RWPE1 (cell line): ENCODE results near the gene CGB1.
"Not testable (repeated sequence)": the region's sequence is repeated elsewhere in the genome, so short reads cannot be mapped to it uniquely, and the experiment has no call there.

Source experiments
- CTCF ChIA-PET: fragments of 350-600 bp; sonication (Branson Sonifier 250); formaldehyde crosslinking; extraction: SDS; loops from one replicate; lab custom pipeline; 2021; lab: Yijun Ruan, JAX
- POLR2A ChIA-PET: fragments of 400-600 bp; formaldehyde crosslinking; extraction: SDS; loops from one replicate; lab custom pipeline; 2020; ENCODE audit warnings: antibody characterized with exemption; ENCODE audit not compliant: low non-redundant PET; lab: Yijun Ruan, JAX
- DNase-seq: peaks from one replicate; pipeline ENCODE4 v3.0.0; 2012; ENCODE audit warnings: low spot score
- H3K27ac ChIP-seq: fragments of 450-650 bp; 2 replicates; pipeline ENCODE4 v1.5.1; 2017
- TF ChIP-seq, protein P1 (sequence below): fragments of 450-650 bp; conservative IDR thresholded peaks from 2 replicates; pipeline ENCODE4 v1.5.1; 2017; ENCODE audit warnings: low read depth, mild to moderate bottlenecking

CGB1 gene

DNA sequence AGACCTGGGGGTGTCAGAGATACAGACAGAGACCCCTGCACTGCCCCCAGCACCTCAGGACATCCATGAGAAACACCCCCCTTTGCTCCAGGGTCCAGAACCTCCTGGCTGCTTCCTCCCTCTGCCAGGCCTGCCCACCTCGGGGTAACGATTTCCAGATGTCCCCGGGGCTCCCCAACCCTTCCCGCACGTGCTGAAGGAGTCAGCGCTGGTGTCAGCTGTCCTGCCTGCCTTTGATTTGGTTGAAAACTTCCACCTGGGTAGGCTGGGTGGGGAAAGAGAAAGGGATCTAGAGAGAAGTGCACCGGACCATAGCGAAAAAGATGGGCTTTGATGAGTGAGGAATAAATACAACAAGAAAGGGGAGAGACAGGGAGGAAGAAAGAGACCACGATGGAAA is 22.4 kb upstream of the CGB1 start:
- CTCF ChIA-PET: interaction anchor here (0.8 kb wide), 1 partner anchor 14 kb away, joined by 3 read pairs; the partner anchor contains the start of gene KCNA7
- DNase-seq: no peak
- TF ChIP-seq, protein P1, sequence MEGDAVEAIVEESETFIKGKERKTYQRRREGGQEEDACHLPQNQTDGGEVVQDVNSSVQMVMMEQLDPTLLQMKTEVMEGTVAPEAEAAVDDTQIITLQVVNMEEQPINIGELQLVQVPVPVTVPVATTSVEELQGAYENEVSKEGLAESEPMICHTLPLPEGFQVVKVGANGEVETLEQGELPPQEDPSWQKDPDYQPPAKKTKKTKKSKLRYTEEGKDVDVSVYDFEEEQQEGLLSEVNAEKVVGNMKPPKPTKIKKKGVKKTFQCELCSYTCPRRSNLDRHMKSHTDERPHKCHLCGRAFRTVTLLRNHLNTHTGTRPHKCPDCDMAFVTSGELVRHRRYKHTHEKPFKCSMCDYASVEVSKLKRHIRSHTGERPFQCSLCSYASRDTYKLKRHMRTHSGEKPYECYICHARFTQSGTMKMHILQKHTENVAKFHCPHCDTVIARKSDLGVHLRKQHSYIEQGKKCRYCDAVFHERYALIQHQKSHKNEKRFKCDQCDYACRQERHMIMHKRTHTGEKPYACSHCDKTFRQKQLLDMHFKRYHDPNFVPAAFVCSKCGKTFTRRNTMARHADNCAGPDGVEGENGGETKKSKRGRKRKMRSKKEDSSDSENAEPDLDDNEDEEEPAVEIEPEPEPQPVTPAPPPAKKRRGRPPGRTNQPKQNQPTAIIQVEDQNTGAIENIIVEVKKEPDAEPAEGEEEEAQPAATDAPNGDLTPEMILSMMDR: no peak
- POLR2A ChIA-PET: no interaction called here
- peak overlapping the region; percentile 28; the same call in 1 of the 2 replicates for H3K27ac ChIP-seq

DNA sequence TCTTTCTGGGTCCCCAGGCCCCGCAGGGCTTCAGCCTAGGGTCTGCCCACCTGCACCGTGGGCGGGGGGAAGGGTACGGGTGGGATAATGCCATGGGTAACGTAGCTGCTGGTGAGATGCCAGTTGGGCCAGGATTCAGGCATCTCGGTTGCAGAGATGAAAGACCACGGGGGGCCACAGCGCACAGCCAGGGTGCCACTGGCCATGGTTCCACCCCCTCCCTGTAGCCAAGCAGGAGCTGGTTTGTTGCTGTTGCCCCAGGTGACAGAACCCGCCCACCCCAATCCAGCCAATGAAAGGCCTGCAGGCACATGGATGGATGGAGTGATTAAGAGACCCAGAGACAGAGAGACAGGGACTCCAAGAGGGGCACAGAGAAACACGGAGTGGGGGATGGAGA is 21.9 kb upstream of the CGB1 start:
- POLR2A ChIA-PET: interaction anchor here (0.7 kb wide), 1 partner anchor 12 kb away, joined by 4 read pairs; no protein-coding TSS in a partner anchor
- H3K27ac ChIP-seq: no peak overlapping the region
- DNase-seq: no peak
- CTCF ChIA-PET: interaction anchor here (0.6 to 0.8 kb wide), 2 partner anchors 14 to 51 kb away, joined by 3 to 4 read pairs; partner anchors contain the start of gene KCNA7
- TF ChIP-seq, protein P1: no peak

DNA sequence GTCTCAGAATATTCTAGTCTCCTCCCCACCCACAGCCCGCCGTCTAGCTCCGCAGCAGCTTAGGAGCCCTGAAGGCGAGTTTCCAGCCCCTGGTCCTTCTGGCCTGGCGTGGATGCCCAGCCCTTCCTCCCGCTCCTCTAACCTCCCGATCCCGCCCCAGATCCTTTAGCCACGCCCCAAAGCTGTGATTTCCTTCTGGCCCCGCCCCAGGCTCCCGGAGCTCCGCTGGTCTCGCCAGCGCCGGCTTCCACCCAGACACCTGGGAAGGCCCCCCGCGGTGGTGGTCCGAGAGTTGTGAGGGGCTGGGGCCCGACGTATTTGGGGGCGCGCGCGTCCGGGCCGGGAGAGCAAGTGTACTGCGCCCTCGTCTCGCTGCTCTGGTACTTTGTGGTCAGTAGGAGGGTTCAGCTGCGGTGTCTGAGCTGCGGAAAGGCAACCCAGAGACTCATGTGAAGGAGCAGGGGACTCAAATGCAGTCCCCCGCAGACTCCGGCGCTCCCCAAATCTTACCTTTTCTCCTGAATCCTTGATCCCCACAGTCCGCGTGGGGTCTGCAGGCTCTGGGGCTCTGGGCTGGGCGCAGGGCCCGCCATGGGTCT is 21.0 kb upstream of the CGB1 start, which contains the start of gene CGB7:
Gene CGB7, minus strand, starts transcription at position 114 of the 599 bp plus-strand sequence. CDS start 2,374 bp downstream, outside the sequence.
- ChIA-PET CTCF (interaction anchor here (0.6 kb wide), 1 partner anchor 50 kb away, joined by 4 read pairs; no protein-coding TSS in a partner anchor), POLR2A (interaction anchor here (0.5 to 0.6 kb wide), 3 partner anchors 64 to 292 kb away, joined by 3 to 11 read pairs (median 7); partner anchors contain the start of gene RUVBL2)
- TF ChIP-seq, protein P1: no peak
- peak within 1 kb of the TSS; percentile 78 for H3K27ac ChIP-seq
- peak; percentile 83 for DNase-seq

DNA sequence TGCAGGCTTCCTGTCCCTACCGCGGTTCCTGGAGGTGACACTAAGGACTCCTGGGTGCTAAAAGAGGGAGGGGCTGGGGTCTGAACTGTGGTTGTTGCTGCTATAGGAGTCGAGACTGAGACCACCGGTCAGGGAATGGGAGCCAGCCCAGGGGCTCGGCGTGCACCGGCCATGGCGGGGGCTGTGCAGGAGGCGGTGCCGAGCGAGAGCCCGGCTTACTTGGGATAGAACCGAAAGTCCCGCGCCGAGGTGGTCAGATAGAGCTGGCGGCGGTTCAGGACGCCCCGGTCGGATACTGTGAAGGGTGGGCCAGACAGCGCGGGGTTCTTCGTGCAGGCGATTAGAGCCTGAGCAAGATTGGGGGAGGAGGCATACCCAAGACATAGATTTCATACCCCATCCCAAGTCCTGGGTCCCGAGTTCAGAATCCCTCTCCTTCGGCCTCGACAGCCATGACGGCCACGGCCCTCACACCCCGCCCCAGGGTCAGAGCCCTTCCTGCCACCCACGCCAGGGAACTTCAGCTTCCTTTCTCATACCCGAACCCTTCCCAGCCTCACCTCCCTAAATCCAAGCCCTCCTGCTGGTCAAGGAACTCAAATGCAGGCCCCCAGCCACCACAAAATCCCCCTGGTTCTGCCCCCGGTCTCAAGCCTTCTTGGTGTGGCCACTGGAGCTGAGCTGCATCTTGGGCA is 20.4 kb upstream of the CGB1 start:
- H3K27ac ChIP-seq: peak overlapping the region; percentile 78
- ChIA-PET POLR2A (interaction anchor here (0.6 kb wide), 2 partner anchors 63 to 196 kb away, joined by 3 to 11 read pairs; partner anchors contain the start of gene RUVBL2), CTCF (interaction anchor here (0.8 kb wide), 1 partner anchor 64 kb away, joined by 4 read pairs; the partner anchor contains the start of gene GYS1)
- DNase-seq: not testable (repeated sequence)

DNA sequence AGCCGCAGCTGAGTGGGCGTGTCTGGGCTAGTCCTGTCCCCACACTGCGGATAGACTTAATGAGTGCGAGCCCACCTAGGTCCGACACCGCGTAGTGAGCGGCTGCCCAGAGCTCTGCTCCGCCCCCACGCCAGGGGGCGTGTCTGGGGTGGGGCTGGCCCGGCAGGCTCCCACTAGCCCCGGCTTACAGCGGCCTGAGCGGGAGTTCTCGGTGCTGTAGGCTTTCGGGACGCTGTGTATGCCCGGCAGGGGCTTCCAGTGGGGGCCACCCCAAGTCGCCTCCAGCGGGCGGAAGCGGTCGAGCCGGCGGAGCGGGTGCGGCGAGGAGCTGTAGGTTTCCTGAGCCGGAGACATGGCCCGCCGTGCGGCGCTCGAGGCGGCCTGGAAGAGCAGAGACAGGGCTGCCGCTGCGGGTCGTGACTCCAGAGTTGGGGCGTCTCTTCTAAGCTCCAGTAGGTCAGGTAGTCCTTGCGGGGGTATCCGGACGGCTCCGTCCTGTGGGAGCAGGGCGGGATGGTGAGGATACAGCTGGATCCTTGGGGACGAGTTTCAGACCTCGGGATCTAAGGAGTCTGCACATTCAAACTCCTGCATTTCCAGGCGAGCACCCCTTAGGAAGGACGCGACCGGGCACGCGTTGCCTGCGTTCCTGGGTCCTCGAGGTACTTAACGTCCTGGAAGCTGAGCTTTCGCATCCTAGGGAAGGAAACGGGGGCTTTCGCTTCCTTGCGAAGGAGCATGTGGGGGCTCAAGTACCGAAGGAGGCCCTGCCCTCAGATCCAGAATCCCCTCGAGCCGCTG is 19.6 kb upstream of the CGB1 start:
- POLR2A ChIA-PET: interaction anchor here (1.1 kb wide), 1 partner anchor 9 kb away, joined by 3 read pairs; no protein-coding TSS in a partner anchor
- TF ChIP-seq, protein P1: peak; percentile 24; the same call in 1 of the 2 replicates
- DNase-seq: peak; percentile 82
- H3K27ac ChIP-seq: peak overlapping the region; percentile 78
- CTCF ChIA-PET: interaction anchor here (0.8 kb wide), 1 partner anchor 63 kb away, joined by 4 read pairs; the partner anchor contains the start of gene GYS1

DNA sequence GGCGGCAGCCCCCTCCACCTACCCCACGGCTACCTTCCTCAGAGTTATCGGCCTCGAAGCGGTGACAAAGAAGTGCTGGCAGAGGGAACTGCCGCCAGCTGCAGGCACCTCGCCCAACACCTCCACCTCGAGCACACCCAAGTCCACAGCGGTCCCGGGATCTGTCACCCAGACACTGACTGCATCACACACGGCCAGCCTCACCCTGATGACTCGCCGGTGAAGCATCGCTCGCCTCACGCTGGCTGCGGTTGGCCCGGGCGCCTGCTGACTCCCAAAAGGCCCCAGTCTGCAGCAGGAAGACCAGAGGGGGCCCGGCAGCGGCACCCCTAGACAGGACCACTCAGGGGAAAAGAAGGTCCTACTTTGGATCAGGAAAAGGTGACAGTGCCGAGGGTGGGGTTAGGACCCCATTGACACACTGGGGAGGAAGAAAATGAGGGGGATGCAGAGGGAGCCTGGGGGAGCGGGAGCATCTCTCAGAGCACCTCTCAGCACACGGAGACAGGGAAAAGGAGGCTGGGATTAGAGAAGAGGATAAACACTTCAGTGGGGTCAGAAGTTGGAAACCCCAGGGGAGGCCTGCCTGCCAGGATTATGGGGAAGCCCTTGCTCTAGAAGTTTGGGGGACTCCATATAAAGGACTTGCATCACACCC is 13.8 kb upstream of the CGB1 start:
- POLR2A ChIA-PET, CTCF ChIA-PET: not testable (repeated sequence)
- peak overlapping the region; percentile 71 for H3K27ac ChIP-seq
- DNase-seq: peak; percentile 77

DNA sequence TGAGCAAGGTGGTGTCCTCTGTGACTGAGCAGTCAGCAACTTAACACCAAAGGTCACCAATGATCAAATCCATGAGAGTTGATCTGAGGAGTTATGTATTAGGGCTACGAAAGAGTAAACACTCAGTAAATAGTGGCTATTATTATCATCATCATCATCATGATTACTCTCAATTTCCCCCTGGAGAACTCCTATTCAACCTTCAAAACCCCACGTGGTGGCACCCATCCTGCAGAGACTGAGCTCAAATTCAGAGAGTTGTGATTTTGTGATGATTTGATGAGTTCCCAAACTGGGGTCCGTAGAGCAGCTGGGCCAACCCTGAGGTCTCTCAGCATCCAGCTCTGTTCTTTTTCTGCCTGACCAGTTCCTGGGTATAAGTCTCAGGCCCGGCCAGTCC is 13.1 kb upstream of the CGB1 start:
- POLR2A ChIA-PET, CTCF ChIA-PET, DNase-seq: not testable (repeated sequence)
- H3K27ac ChIP-seq: peak overlapping the region; percentile 71

DNA sequence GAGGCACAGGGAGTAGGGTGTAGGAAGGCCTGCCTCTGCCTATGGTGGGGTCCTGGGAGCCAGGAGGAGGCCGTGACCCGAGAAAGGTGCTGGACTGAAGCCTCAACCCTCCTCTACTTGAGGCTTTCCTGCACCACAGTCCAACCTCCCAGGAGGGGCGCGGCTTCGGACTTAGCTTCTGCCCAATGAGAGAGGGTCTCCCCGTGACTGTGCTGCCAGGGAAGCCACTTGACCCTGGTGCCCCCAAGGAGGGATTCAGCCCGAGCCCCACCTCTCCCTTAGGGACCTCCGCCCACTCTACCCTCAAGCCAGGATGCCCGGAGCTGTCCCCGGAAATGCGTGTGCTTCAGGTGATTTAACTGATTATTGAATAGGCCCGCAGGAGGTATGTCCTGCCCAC is 12.3 kb upstream of the CGB1 start, which contains the start of gene CGB8:
Gene CGB8, minus strand, starts transcription at position 101 of the 400 bp plus-strand sequence. CDS start 372 bp downstream, outside the sequence.
- CTCF ChIA-PET, DNase-seq, POLR2A ChIA-PET: not testable (repeated sequence)
- H3K27ac ChIP-seq: peak within 1 kb of the TSS; percentile 71

DNA sequence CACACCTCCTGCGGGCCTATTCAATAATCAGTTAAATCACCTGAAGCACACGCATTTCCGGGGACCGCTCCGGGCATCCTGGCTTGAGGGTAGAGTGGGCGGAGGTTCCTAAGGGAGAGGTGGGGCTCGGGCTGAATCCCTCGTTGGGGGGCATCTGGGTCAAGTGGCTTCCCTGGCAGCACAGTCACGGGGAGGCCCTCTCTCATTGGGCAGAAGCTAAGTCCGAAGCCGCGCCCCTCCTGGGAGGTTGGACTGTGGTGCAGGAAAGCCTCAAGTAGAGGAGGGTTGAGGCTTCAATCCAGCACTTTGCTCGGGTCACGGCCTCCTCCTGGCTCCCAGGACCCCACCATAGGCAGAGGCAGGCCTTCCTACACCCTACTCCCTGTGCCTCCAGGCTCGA is 6.9 kb upstream of the CGB1 start, which contains the start of gene CGB5:
Gene CGB5, plus strand, starts transcription at position 301 of the 400 bp plus-strand sequence. CDS start 362 bp downstream, outside the sequence.
- H3K27ac ChIP-seq, DNase-seq, POLR2A ChIA-PET, CTCF ChIA-PET: not testable (repeated sequence)

DNA sequence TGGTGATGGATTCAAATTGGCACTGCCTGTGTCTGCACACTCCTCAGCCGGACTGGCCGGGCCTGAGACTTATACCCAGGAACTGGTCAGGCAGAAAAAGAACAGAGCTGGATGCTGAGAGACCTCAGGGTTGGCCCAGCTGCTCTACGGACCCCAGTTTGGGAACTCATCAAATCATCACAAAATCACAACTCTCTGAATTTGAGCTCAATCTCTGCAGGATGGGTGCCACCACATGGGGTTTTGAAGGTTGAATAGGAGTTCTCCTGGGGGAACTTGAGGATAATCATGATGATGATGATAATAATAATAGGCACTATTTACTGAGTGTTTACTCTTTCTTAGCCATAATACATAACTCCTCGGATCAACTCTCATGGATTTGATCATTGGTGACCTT is 6.0 kb upstream of the CGB1 start:
- POLR2A ChIA-PET, CTCF ChIA-PET, DNase-seq, H3K27ac ChIP-seq: not testable (repeated sequence)
